ENCODE measurements around the gene WDR1. TPM values are rescaled to one million over a fixed set of nuclear protein-coding genes. Genes with fewer than 3 reads are reported as not detected.

The WDR1 gene
- total and polyA plus RNA-seq, 2 of the 13 experiments (the other 11 are each of a cell fraction or from before 2014, with no cell fraction given): 106 to 198 TPM

DNA sequence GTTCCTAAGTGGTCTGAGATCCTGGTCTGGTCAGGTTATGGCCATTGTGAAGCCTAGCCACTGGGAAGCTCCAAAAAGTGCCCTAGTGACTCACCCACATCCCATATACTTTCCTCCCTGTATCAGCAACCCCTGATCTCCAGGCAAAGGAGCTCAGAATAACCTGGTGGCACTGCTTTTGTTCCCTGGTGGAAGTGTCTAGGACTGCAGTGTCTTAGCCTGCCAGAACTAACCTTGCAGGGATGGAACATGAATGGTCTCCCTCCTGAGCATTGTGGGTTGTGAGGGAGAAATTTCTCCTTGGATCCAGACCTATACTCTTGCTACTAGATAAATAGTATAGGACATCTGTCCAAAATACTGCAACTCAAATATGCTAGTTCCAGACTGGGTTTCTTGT, 27.9 kb upstream of the WDR1 start:
- TF ChIP-seq JUND (CRISPR knock-in tag; IDR thresholded peaks at IDR 0.05): no peak
- TF ChIP-seq, protein P1, sequence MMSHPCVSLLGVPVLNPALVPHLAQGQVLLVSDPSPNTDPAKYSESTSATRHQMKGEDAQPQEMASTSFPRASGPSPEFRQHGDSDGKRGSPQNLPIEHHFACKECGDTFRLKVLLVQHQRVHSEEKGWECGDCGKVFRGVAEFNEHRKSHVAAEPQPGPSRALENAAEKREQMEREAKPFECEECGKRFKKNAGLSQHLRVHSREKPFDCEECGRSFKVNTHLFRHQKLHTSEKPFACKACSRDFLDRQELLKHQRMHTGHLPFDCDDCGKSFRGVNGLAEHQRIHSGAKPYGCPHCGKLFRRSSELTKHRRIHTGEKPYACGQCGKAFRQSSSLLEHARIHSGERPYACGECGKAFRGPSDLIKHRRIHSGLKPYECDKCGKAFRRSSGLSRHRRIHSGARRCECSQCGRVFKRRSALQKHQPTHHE (CRISPR knock-in tag; IDR thresholded peaks at IDR 0.05; ENCODE audit: borderline replicate concordance): no peak
- no peak for TF ChIP-seq ZNF766 (CRISPR knock-in tag; IDR thresholded peaks at IDR 0.05; ENCODE audit: borderline replicate concordance)
- no peak for TF ChIP-seq PCBP1 (IDR thresholded peaks at IDR 0.05; ENCODE audit: borderline replicate concordance, low read depth, low read length)
- TF ChIP-seq ZNF121 (CRISPR knock-in tag; IDR thresholded peaks at IDR 0.05): no peak
- FAIRE-seq (no peak), ATAC-seq (no peak), DNase-seq (ENCODE audit: low spot score) (no peak)
- intact Hi-C loops (cut with micrococcal nuclease; ENCODE audit: unreplicated experiment) (no loop called here), in situ Hi-C loops (cut with HindIII; ENCODE audit: extremely low pct_ligation_motif_present, low pct_unique_long_range_greater_than_20kb) (no loop called here)
- ChIA-PET CTCF (ENCODE audit: low intra/inter-chr PET ratio, low total read pairs) (no interaction called here), POLR2A (no interaction called here)
- Histone ChIP-seq H3K9ac (ENCODE audit: insufficient read depth, low read depth, low read length) (no peak overlapping the region), H3K4me2 (ENCODE audit: low read depth, low read length) (no peak overlapping the region), H3K36me3 (replicated peaks in 1 of 2; ENCODE audit: control insufficient read depth in 1 of 2, insufficient read depth in 2 of 2, low read length in 2 of 2) (no peaks in the 10 kb centered on the region), H2AFZ (ENCODE audit: low read length) (no peak overlapping the region), H3K27me3 (ENCODE audit: control insufficient read depth in 1 of 2, insufficient read depth in 2 of 2, low read length in 2 of 2) (peaks cover 0 to 15% of the 10 kb centered on the region in 2 experiments; a peak in 2 of 5 replicates), H3K4me3 (replicated peaks in 1 of 3; ENCODE audit: insufficient read depth in 1 of 3, low read depth in 2 of 3, low read length in 3 of 3) (no peak overlapping the region), H3K4me1 (ENCODE audit: insufficient read depth, low read length) (no peaks in the 10 kb centered on the region), H3K27ac (ENCODE audit: extremely low read length, insufficient read depth, low read length) (no peak overlapping the region), H3K9me3 (ENCODE audit: low read length) (no peaks in the 10 kb centered on the region), H4K20me1 (ENCODE audit: insufficient read depth, low read length) (no peaks in the 10 kb centered on the region), H3K79me2 (ENCODE audit: insufficient read depth, low read length) (no peaks in the 10 kb centered on the region)
- BruUV-seq (replicated peaks): no TSS peak

GRCh38 chr4:10143171-10143570, 26.6 kb upstream of the WDR1 start:
- Histone ChIP-seq H3K4me1 (ENCODE audit: insufficient read depth, low read length) (no peaks in the 10 kb centered on the region), H2AFZ (ENCODE audit: low read length) (no peak overlapping the region), H4K20me1 (ENCODE audit: insufficient read depth, low read length) (no peaks in the 10 kb centered on the region), H3K9ac (ENCODE audit: insufficient read depth, low read depth, low read length) (no peak overlapping the region), H3K9me3 (ENCODE audit: low read length) (no peaks in the 10 kb centered on the region), H3K36me3 (replicated peaks in 1 of 2; ENCODE audit: control insufficient read depth in 1 of 2, insufficient read depth in 2 of 2, low read length in 2 of 2) (no peaks in the 10 kb centered on the region), H3K27ac (ENCODE audit: extremely low read length, insufficient read depth, low read length) (no peak overlapping the region), H3K4me2 (ENCODE audit: low read depth, low read length) (no peak overlapping the region), H3K27me3 (ENCODE audit: control insufficient read depth in 1 of 2, insufficient read depth in 2 of 2, low read length in 2 of 2) (peaks cover 0 to 20% of the 10 kb centered on the region in 2 experiments; a peak in 2 of 5 replicates), H3K4me3 (replicated peaks in 1 of 3; ENCODE audit: insufficient read depth in 1 of 3, low read depth in 2 of 3, low read length in 3 of 3) (no peak overlapping the region), H3K79me2 (ENCODE audit: insufficient read depth, low read length) (no peaks in the 10 kb centered on the region)
- 50% methylated on average over 6 of the region's 6 CpGs for WGBS (ENCODE audit: low lambda C conversion rate)
- POLR2A ChIA-PET: no interaction called here
- in situ Hi-C loops (cut with HindIII; ENCODE audit: extremely low pct_ligation_motif_present, low pct_unique_long_range_greater_than_20kb) (no loop called here), intact Hi-C loops (cut with micrococcal nuclease; ENCODE audit: unreplicated experiment) (no loop called here)
- CTCF ChIA-PET (ENCODE audit: low intra/inter-chr PET ratio, low total read pairs): no interaction called here
- no peak for FAIRE-seq
- BruUV-seq (replicated peaks): no TSS peak
- DNase-seq (ENCODE audit: low spot score): no peak
- ATAC-seq: no peak
- TF ChIP-seq JDP2 (CRISPR knock-in tag; IDR thresholded peaks at IDR 0.05; ENCODE audit: borderline replicate concordance) (no peak), SP140L (CRISPR knock-in tag; IDR thresholded peaks at IDR 0.05; ENCODE audit: borderline replicate concordance) (no peak), ZSCAN9 (CRISPR knock-in tag; IDR thresholded peaks at IDR 0.05; ENCODE audit: borderline replicate concordance) (no peak), EED (CRISPR knock-in tag; IDR thresholded peaks at IDR 0.05) (no peak), ZNF33B (CRISPR knock-in tag; IDR thresholded peaks at IDR 0.05) (no peak), HOXA5 (CRISPR knock-in tag; IDR thresholded peaks at IDR 0.05) (no peak)
- TF ChIP-seq, protein P2, sequence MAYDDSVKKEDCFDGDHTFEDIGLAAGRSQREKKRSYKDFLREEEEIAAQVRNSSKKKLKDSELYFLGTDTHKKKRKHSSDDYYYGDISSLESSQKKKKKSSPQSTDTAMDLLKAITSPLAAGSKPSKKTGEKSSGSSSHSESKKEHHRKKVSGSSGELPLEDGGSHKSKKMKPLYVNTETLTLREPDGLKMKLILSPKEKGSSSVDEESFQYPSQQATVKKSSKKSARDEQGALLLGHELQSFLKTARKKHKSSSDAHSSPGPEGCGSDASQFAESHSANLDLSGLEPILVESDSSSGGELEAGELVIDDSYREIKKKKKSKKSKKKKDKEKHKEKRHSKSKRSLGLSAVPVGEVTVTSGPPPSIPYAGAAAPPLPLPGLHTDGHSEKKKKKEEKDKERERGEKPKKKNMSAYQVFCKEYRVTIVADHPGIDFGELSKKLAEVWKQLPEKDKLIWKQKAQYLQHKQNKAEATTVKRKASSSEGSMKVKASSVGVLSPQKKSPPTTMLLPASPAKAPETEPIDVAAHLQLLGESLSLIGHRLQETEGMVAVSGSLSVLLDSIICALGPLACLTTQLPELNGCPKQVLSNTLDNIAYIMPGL (CRISPR knock-in tag; IDR thresholded peaks at IDR 0.05; ENCODE audit: borderline replicate concordance in 1 of 2, low read depth in 1 of 2): no peak
- TF ChIP-seq, protein P3, sequence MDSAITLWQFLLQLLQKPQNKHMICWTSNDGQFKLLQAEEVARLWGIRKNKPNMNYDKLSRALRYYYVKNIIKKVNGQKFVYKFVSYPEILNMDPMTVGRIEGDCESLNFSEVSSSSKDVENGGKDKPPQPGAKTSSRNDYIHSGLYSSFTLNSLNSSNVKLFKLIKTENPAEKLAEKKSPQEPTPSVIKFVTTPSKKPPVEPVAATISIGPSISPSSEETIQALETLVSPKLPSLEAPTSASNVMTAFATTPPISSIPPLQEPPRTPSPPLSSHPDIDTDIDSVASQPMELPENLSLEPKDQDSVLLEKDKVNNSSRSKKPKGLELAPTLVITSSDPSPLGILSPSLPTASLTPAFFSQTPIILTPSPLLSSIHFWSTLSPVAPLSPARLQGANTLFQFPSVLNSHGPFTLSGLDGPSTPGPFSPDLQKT (CRISPR knock-in tag; IDR thresholded peaks at IDR 0.05; ENCODE audit: borderline replicate concordance): no peak
- TF ChIP-seq, protein P4, sequence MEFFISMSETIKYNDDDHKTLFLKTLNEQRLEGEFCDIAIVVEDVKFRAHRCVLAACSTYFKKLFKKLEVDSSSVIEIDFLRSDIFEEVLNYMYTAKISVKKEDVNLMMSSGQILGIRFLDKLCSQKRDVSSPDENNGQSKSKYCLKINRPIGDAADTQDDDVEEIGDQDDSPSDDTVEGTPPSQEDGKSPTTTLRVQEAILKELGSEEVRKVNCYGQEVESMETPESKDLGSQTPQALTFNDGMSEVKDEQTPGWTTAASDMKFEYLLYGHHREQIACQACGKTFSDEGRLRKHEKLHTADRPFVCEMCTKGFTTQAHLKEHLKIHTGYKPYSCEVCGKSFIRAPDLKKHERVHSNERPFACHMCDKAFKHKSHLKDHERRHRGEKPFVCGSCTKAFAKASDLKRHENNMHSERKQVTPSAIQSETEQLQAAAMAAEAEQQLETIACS (CRISPR knock-in tag; IDR thresholded peaks at IDR 0.05): no peak
